HG03139 (cell line): ENCODE measurements around the gene TOP2B.
A peak's percentile ranks its signal among the peaks of the same experiment; 100 is the strongest.

ENCODE experiments used
- ATAC-seq: cut with Tn5 transposase; IDR thresholded peaks from one replicate; pipeline ENCODE4 v1.9.1; 2021; ENCODE audit not compliant: unreplicated experiment

The TOP2B gene

GRCh38 chr3:25664812-25665314 is at the start of gene TOP2B:
Gene TOP2B (minus strand): TSS chr3:25664907. CDS start chr3:25664297, 610 bp downstream.
- peak; percentile 86 for ATAC-seq

- ATAC-seq = no peak
Observed at GRCh38 chr3:25713341-25713985, 48.8 kb upstream of the TOP2B start.

GRCh38 chr3:25711090-25711489 is 46.4 kb upstream of the TOP2B start:
- no peak for ATAC-seq

GRCh38 chr3:25708036-25708435 is 43.3 kb upstream of the TOP2B start:
- no peak for ATAC-seq

- ATAC-seq = no peak
Observed at GRCh38 chr3:25707268-25707926, 42.7 kb upstream of the TOP2B start.

- no peak for ATAC-seq
Observed at GRCh38 chr3:25706213-25706612, 41.5 kb upstream of the TOP2B start.

- no peak for ATAC-seq
Observed at GRCh38 chr3:25697553-25697952, 32.8 kb upstream of the TOP2B start.

GRCh38 chr3:25695731-25696420 is 31.2 kb upstream of the TOP2B start:
- no peak for ATAC-seq

GRCh38 chr3:25693238-25693637 is 28.5 kb upstream of the TOP2B start:
- no peak for ATAC-seq

GRCh38 chr3:25692341-25692740 is 27.6 kb upstream of the TOP2B start:
- no peak for ATAC-seq

GRCh38 chr3:25690768-25691533 is 26.2 kb upstream of the TOP2B start:
- no peak for ATAC-seq

- no peak for ATAC-seq
Observed at GRCh38 chr3:25689226-25689625, 24.5 kb upstream of the TOP2B start.

GRCh38 chr3:25687742-25688141 is 23.0 kb upstream of the TOP2B start:
- ATAC-seq = no peak

- no peak for ATAC-seq
Observed at GRCh38 chr3:25686766-25687165, 22.1 kb upstream of the TOP2B start.

GRCh38 chr3:25683882-25684281 is 19.2 kb upstream of the TOP2B start:
- ATAC-seq = no peak

GRCh38 chr3:25683410-25683809 is 18.7 kb upstream of the TOP2B start:
- no peak for ATAC-seq

GRCh38 chr3:25679642-25680302 is 15.1 kb upstream of the TOP2B start:
- ATAC-seq = no peak

GRCh38 chr3:25679166-25679565 is 14.5 kb upstream of the TOP2B start:
- ATAC-seq = no peak

- ATAC-seq = no peak
Observed at GRCh38 chr3:25678581-25678980, 13.9 kb upstream of the TOP2B start.

- no peak for ATAC-seq
Observed at GRCh38 chr3:25677121-25677520, 12.4 kb upstream of the TOP2B start.

- ATAC-seq = no peak
Observed at GRCh38 chr3:25674670-25675069, 10.0 kb upstream of the TOP2B start.
